ENCODE measurements around the gene FAP.

The FAP gene

DNA sequence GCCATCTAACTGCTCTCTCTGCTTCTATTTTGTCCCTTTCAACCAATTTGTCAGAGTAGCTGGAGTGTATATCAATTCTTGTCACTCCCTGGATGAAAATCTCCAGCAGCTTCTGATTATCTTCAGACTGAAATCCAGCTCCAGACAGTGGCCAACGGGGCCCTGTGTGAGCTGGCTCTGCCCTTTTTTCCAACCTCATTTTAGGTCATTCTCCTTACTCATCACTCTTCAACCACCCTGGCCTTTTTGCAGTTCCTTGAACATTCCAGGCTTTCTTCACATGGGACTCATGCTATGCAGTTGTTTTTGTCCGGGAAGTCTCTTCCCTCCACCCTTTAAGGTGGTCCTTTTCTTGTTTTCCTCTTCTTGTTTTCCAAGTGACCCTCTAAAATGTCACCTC, 15.4 kb upstream of the FAP start:
- no peak for DNase-seq
- H3K9me3 ChIP-seq (ENCODE audit: severe bottlenecking), result no peaks in the 10 kb centered on the region
- no peaks in the 10 kb centered on the region for H3K27me3 ChIP-seq (ENCODE audit: insufficient read depth, low read depth, severe bottlenecking)
- H3K27ac ChIP-seq, result no peak overlapping the region
- TF ChIP-seq, protein P1, sequence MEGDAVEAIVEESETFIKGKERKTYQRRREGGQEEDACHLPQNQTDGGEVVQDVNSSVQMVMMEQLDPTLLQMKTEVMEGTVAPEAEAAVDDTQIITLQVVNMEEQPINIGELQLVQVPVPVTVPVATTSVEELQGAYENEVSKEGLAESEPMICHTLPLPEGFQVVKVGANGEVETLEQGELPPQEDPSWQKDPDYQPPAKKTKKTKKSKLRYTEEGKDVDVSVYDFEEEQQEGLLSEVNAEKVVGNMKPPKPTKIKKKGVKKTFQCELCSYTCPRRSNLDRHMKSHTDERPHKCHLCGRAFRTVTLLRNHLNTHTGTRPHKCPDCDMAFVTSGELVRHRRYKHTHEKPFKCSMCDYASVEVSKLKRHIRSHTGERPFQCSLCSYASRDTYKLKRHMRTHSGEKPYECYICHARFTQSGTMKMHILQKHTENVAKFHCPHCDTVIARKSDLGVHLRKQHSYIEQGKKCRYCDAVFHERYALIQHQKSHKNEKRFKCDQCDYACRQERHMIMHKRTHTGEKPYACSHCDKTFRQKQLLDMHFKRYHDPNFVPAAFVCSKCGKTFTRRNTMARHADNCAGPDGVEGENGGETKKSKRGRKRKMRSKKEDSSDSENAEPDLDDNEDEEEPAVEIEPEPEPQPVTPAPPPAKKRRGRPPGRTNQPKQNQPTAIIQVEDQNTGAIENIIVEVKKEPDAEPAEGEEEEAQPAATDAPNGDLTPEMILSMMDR (IDR thresholded peaks at IDR 0.05; ENCODE audit: low read depth, low read length), result no peak
- H3K4me3 ChIP-seq (ENCODE audit: low read depth, low read length), result no peak overlapping the region
- H3K36me3 ChIP-seq, result no peaks in the 10 kb centered on the region

DNA sequence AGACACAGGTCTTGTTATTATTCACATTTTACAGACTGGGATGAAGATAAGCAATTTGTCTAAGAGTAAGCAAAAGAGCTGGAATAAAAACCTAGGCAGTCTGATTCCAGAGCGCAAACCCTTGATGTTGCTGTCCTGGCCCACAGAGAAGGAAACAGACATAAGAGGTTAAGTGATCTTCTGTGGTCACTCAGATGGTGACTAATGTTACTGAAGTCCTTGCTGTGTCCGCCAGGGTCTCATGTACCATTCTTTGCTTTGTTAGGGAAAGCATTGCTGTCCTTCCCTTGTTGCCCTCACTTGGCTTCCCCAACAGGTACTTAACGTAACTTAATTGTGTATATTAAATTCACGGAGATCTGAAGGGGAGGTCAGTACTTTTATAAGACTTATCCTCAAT, 14.9 kb upstream of the FAP start:
- DNase-seq, result no peak
- Histone ChIP-seq H3K27me3 (ENCODE audit: insufficient read depth, low read depth, severe bottlenecking) (no peaks in the 10 kb centered on the region), H3K36me3 (no peaks in the 10 kb centered on the region), H3K4me3 (ENCODE audit: low read depth, low read length) (no peak overlapping the region), H3K27ac (no peak overlapping the region), H3K9me3 (ENCODE audit: severe bottlenecking) (no peaks in the 10 kb centered on the region)
- TF ChIP-seq, protein P1 (IDR thresholded peaks at IDR 0.05; ENCODE audit: low read depth, low read length), result no peak

DNA sequence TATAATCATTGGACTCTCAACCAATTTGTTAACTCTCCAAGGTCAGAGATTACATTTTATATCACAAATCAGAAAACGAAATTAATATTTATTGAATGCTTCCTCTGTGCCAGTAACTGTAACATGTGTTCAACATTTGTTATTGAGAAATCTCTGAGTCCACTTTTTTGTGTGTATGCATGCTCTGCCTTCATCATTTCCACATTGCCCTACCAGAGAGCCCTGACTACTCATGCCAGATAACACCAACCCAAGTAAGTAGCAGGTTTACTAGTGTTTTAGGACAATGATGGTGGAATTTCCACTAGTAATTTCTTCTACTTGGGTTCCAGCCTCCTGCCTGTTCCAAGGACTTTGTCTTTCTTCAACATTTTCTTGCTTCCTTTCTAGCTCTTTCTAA, 14.2 kb upstream of the FAP start:
- no peaks in the 10 kb centered on the region for H3K36me3 ChIP-seq
- no peak overlapping the region for H3K4me3 ChIP-seq (ENCODE audit: low read depth, low read length)
- no peaks in the 10 kb centered on the region for H3K27me3 ChIP-seq (ENCODE audit: insufficient read depth, low read depth, severe bottlenecking)
- H3K27ac ChIP-seq, result no peak overlapping the region
- no peak for DNase-seq
- H3K9me3 ChIP-seq (ENCODE audit: severe bottlenecking), result no peaks in the 10 kb centered on the region
- TF ChIP-seq, protein P1 (IDR thresholded peaks at IDR 0.05; ENCODE audit: low read depth, low read length), result no peak

DNA sequence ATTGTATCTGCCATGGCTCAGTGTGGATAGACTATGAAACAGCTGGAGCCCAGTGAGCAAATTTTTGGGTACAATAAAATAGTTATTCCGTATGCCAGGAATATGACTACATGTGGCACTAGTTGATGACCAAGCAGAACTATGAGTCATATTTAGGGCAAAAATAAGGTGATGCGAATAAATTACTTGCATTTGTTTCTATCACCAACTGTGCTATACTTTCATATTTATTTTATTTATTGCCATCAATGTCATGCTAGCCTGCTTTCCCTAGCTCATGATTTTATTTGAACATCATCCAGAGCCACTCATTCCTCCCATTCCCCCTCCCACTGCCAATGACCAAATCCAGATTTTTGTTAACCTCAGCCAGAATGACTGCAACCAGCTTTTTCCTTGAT, 13.3 kb upstream of the FAP start:
- TF ChIP-seq, protein P1 (IDR thresholded peaks at IDR 0.05; ENCODE audit: low read depth, low read length), result no peak
- DNase-seq, result no peak
- no peak overlapping the region for H3K4me3 ChIP-seq (ENCODE audit: low read depth, low read length)

DNA sequence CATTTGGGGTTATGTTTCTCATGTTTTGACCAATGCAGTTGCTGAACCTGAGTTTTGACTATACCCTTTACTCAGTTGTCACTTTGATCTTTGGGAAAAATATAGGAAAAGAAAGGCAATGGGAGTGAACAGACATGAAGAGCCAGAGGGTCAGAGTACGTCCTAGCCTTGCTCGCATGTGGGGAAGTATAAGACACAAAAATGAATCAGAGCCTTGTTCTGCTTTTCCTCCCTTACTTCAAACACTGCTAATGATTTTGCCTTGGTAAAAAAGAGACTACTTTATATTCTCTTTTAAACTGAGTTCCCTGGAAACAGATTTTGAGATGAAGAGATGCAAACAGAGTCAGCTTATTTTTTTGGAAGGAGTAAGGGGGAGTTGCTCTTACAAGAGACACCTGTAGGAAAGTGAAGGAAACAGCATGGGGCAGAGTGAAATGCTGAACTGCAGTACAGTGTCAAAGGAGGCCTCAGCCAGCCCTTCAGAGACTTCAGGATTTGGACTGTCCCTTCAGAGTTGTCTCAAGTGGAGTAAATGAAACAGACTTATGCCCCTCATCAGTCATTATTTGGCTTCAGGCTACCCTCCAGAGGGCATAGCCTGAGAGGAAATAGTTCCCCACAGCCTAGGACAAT, 11.1 kb upstream of the FAP start:
- H3K36me3 ChIP-seq, result no peaks in the 10 kb centered on the region
- H3K27me3 ChIP-seq (ENCODE audit: insufficient read depth, low read depth, severe bottlenecking), result no peaks in the 10 kb centered on the region
- no peaks in the 10 kb centered on the region for H3K9me3 ChIP-seq (ENCODE audit: severe bottlenecking)
- H3K27ac ChIP-seq, result no peak overlapping the region
- H3K4me3 ChIP-seq (ENCODE audit: low read depth, low read length), result no peak overlapping the region
- TF ChIP-seq, protein P1 (IDR thresholded peaks at IDR 0.05; ENCODE audit: low read depth, low read length), result no peak
- no peak for DNase-seq

More for the DNA sequence above, 13.3 kb upstream of the FAP start:
- Histone ChIP-seq H3K27ac (no peak overlapping the region), H3K36me3 (no peaks in the 10 kb centered on the region), H3K9me3 (ENCODE audit: severe bottlenecking) (no peaks in the 10 kb centered on the region), H3K27me3 (ENCODE audit: insufficient read depth, low read depth, severe bottlenecking) (no peaks in the 10 kb centered on the region)

DNA sequence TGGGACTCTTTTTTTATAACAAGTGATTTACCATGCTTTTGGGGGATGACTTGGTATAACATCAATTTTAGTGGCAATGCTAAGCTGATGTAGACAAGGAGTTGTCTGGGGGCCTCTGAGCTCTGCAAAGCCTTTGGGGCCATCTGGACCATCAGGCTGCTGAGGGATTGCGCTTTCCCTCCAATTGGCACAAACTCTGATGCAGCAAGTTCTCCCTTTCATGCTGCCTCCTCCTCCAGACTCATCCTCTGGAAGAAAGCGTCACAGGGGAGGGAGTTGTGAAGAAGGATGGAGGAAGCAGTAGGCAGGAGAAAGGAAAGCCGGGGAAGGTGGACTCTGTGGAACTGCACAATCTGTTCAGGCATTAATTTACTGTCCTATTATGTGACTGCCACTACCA, 10.2 kb upstream of the FAP start:
- no peaks in the 10 kb centered on the region for H3K9me3 ChIP-seq (ENCODE audit: severe bottlenecking)
- H3K4me3 ChIP-seq (ENCODE audit: low read depth, low read length), result no peak overlapping the region
- H3K36me3 ChIP-seq, result no peaks in the 10 kb centered on the region
- H3K27me3 ChIP-seq (ENCODE audit: insufficient read depth, low read depth, severe bottlenecking), result no peaks in the 10 kb centered on the region
- peak; percentile 54 for DNase-seq
- TF ChIP-seq, protein P1 (IDR thresholded peaks at IDR 0.05; ENCODE audit: low read depth, low read length), result no peak
- H3K27ac ChIP-seq, result no peak overlapping the region
